Upper lobe of left lung (tissue), 4 donors: Measurements from ENCODE around the gene CENPH.
"Not testable (repeated sequence)": the region's sequence is repeated elsewhere in the genome, so short reads cannot be mapped to it uniquely, and the experiment has no call there.

Experiments used
- EP300 ChIP-seq, 4 donors: sonication (generic); formaldehyde crosslinking; IDR thresholded peaks; one replicate each; pipeline ENCODE4 v1.5.1; 2017; ENCODE audit warnings: antibody characterized with exemption in 4 of 4, control low read depth in 2 of 4
- POLR2A ChIP-seq, 4 donors: fragments of 450-650 bp; IDR thresholded peaks; one replicate each; pipeline ENCODE4 v1.5.1; 2016 to 2017; ENCODE audit warnings: antibody characterized with exemption in 4 of 4, mild to moderate bottlenecking in 2 of 4
- POLR2AphosphoS5 ChIP-seq, 2 donors: sonication (generic); formaldehyde crosslinking; IDR thresholded peaks; one replicate each; pipeline ENCODE4 v1.5.1; 2017; ENCODE audit warnings: antibody characterized with exemption in 2 of 2
- TF ChIP-seq, protein P1 (sequence below), 6 experiments: fragments of 450-650 bp in 4 of 6; fragments of 200-600 bp in 2 of 6; sonication (generic) in 2 of 6; IDR thresholded peaks; one replicate each; pipeline ENCODE4 v1.5.1; 2016 to 2019; ENCODE audit warnings: antibody characterized with exemption in 6 of 6

DNA sequence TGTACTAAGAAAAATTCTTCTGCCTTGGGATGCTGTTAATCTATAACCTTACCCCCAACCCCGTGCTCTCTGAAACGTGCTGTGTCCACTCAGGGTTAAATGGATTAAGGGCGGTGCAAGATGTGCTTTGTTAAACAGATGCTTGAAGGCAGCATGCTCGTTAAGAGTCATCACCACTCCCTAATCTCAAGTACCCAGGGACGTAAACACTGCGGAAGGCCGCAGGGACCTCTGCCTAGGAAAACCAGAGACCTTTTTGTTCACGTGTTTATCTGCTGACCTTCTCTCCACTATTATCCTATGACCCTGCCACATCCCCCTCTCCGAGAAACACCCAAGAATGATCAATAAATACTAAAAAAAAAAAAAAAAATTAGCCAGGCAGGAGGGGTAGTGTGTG is 31.4 kb downstream of the CENPH start:
- TF ChIP-seq, protein P1, sequence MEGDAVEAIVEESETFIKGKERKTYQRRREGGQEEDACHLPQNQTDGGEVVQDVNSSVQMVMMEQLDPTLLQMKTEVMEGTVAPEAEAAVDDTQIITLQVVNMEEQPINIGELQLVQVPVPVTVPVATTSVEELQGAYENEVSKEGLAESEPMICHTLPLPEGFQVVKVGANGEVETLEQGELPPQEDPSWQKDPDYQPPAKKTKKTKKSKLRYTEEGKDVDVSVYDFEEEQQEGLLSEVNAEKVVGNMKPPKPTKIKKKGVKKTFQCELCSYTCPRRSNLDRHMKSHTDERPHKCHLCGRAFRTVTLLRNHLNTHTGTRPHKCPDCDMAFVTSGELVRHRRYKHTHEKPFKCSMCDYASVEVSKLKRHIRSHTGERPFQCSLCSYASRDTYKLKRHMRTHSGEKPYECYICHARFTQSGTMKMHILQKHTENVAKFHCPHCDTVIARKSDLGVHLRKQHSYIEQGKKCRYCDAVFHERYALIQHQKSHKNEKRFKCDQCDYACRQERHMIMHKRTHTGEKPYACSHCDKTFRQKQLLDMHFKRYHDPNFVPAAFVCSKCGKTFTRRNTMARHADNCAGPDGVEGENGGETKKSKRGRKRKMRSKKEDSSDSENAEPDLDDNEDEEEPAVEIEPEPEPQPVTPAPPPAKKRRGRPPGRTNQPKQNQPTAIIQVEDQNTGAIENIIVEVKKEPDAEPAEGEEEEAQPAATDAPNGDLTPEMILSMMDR (IDR thresholded peaks at IDR 0.05): not testable (repeated sequence)
- not testable (repeated sequence) for TF ChIP-seq POLR2AphosphoS5, POLR2A, EP300 (IDR thresholded peaks at IDR 0.05)
